Liver (tissue), 9 donors: Measurements from ENCODE around the gene FRYL. TPM values are rescaled to one million over a fixed set of nuclear protein-coding genes. Genes with fewer than 3 reads are reported as not detected.

Experiments
- DNase-seq: peaks from one replicate; pipeline ENCODE4 v3.0.0-alpha.2; 2017; ENCODE audit warnings: low spot score
- H3K27ac ChIP-seq, 2 donors: one replicate each; pipeline ENCODE4 v1.7.0; 2013; ENCODE audit warnings: inconsistent platforms in 2 of 2, low read length in 2 of 2, control low read depth in 1 of 2, low read depth in 1 of 2, mild to moderate bottlenecking in 1 of 2
- H3K27me3 ChIP-seq, 4 donors: one replicate each; pipeline versions ENCODE4 v1.6.1 to v1.7.0; 2013; ENCODE audit warnings: low read length in 3 of 4, inconsistent platforms in 1 of 4, mild to moderate bottlenecking in 1 of 4, moderate library complexity in 1 of 4; ENCODE audit not compliant: control insufficient read depth in 4 of 4, insufficient read depth in 4 of 4
- H3K36me3 ChIP-seq, 4 donors: one replicate each; pipeline versions ENCODE4 v1.6.1 to v1.7.0; 2013; ENCODE audit warnings: low read length in 3 of 4, mild to moderate bottlenecking in 3 of 4, low read depth in 1 of 4, moderate library complexity in 1 of 4; ENCODE audit not compliant: control insufficient read depth in 4 of 4, insufficient read depth in 3 of 4
- H3K4me1 ChIP-seq, 4 donors: one replicate each; pipeline versions ENCODE4 v1.6.1 to v1.7.0; 2013; ENCODE audit warnings: low read length in 3 of 4, mild to moderate bottlenecking in 3 of 4, moderate library complexity in 1 of 4; ENCODE audit not compliant: control insufficient read depth in 4 of 4, insufficient read depth in 4 of 4
- H3K4me3 ChIP-seq, 3 donors: one replicate each; pipeline versions ENCODE4 v1.6.1 to v1.7.0; 2013; ENCODE audit warnings: low read length in 3 of 3, control low read depth in 1 of 3, low read depth in 1 of 3, mild to moderate bottlenecking in 1 of 3
- H3K9ac ChIP-seq, 2 donors: one replicate each; pipeline ENCODE4 v1.7.0; 2013; ENCODE audit warnings: low read length in 2 of 2, mild to moderate bottlenecking in 2 of 2, moderate library complexity in 2 of 2, control low read depth in 1 of 2, low read depth in 1 of 2
- H3K9me3 ChIP-seq, 4 donors: one replicate each; pipeline versions ENCODE4 v1.6.1 to v1.7.0; 2013; ENCODE audit warnings: low read length in 3 of 4; ENCODE audit not compliant: control insufficient read depth in 4 of 4
- FOXA1 ChIP-seq: IDR thresholded peaks from 2 replicates; pipeline ENCODE4 v1.6.1; 2016; ENCODE audit warnings: antibody characterized with exemption
- FOXA2 ChIP-seq: IDR thresholded peaks from 2 replicates; pipeline ENCODE4 v1.6.1; 2016; ENCODE audit warnings: antibody characterized with exemption
- GABPA ChIP-seq, 2 donors: IDR thresholded peaks in 1 of 2; conservative IDR thresholded peaks in 1 of 2; 2 replicates each; pipeline ENCODE4 v1.6.1; 2016; ENCODE audit warnings: antibody characterized with exemption in 2 of 2, mild to moderate bottlenecking in 1 of 2, moderate library complexity in 1 of 2
- HNF4G ChIP-seq: IDR thresholded peaks from 2 replicates; pipeline ENCODE4 v1.6.1; 2016; ENCODE audit warnings: antibody characterized with exemption
- RAD21 ChIP-seq, 2 donors: IDR thresholded peaks; 2 replicates each; pipeline ENCODE4 v1.6.1; 2016; ENCODE audit warnings: antibody characterized with exemption in 2 of 2, mild to moderate bottlenecking in 2 of 2
- TAF1 ChIP-seq: conservative IDR thresholded peaks from 2 replicates; pipeline ENCODE4 v1.6.1; 2016; ENCODE audit warnings: antibody characterized with exemption, mild to moderate bottlenecking
- WGBS: extraction: QIAGEN DNeasy Blood & Tissue Kit; methylation state at CpG from one replicate; pipeline ENCODE4 v1.1.7; 2013; 5-methylcytosine and 5-hydroxymethylcytosine counted together
- polyA plus RNA-seq, 2 donors: library from polyadenylated mRNA; stranded (reverse) in 1 of 2; unstranded in 1 of 2; fragments of 200-250 nt in 1 of 2; fragments of >200 nt in 1 of 2; fragmentation: Nextera tagmentation in 1 of 2; extraction: Ambion mirVana in 1 of 2; gene quantifications; one replicate each; pipeline versions ENCODE4 v1.2.1 to v1.2.3, GENCODE V29; 2013 to 2015
- total RNA-seq, 2 donors: library from RNA; depleted of rRNA; stranded (reverse); fragments of >200 nt; gene quantifications; one replicate each; pipeline ENCODE4 v1.2.3, GENCODE V29; 2014
- TF ChIP-seq, protein P1 (sequence below): fragments of 150-350 bp; IDR thresholded peaks from 2 replicates; pipeline ENCODE4 v1.5.1; 2017; ENCODE audit warnings: improper control_type of control experiment, low read depth, low read length; ENCODE audit not compliant: missing input control
- TF ChIP-seq, protein P2 (sequence below): IDR thresholded peaks from 2 replicates; pipeline ENCODE4 v1.6.1; 2016; ENCODE audit warnings: antibody characterized with exemption
- TF ChIP-seq, protein P3 (sequence below): IDR thresholded peaks from 2 replicates; pipeline ENCODE4 v1.6.1; 2016; ENCODE audit warnings: antibody characterized with exemption
- donor health status: healthy.
- donor health status: healthy.
- donor health status: healthy.
- donor health status: healthy.
- donor health status: healthy.

Gene FRYL
- total and polyA plus RNA-seq, 4 donors, result 5.3 to 79.0 (median 27.2) TPM

DNA sequence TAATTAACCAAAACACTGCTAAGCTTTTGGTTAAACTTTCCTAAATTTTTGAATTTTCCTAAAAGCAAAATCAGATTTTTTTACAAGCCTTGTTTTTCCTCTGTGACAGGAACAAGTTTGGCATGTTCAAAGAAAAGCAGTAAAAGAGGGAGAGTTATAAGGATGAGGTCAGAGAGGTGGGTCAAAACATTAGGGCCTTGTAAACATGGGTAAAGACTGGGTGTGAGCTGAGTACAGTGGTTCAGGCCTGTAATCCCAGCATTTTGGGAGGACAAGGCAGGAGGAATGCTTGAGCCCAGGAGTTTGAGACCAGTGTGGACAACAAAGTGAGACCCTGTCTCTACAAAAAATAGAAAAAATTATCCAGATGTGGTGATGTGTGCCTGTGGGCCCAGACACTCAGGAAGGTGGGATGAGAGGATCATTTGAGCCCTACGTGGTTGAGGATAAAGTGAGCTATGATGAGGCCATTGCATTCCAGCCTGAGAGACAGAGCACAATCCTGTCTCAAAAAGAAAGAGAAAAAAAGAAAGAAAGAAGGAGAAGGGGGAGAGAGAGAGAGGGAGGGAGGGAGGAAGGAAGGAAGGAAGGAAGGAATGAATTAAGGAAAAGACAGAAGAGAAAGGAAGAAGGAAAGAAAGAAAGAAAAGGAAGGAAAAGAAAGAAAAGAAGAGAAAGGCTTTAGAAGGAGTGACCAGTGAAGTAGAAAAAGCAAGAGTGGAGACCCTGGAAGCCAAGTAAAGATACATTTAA, 17.0 kb upstream of the FRYL start:
- DNase-seq, result no peak
- Histone ChIP-seq H3K4me3 (no peak overlapping the region), H3K4me1 (peaks cover 0 to 4% (median 3%) of the 10 kb centered on the region in 4 donors), H3K27ac (no peak overlapping the region), H3K36me3 (no peaks in the 10 kb centered on the region), H3K9ac (no peak overlapping the region), H3K27me3 (no peaks in the 10 kb centered on the region), H3K9me3 (no peaks in the 10 kb centered on the region)
- WGBS, result 78% methylated on average over 1 of the region's 1 CpG
- no peak for TF ChIP-seq RAD21 (IDR thresholded peaks at IDR 0.05)
- TF ChIP-seq, protein P1, sequence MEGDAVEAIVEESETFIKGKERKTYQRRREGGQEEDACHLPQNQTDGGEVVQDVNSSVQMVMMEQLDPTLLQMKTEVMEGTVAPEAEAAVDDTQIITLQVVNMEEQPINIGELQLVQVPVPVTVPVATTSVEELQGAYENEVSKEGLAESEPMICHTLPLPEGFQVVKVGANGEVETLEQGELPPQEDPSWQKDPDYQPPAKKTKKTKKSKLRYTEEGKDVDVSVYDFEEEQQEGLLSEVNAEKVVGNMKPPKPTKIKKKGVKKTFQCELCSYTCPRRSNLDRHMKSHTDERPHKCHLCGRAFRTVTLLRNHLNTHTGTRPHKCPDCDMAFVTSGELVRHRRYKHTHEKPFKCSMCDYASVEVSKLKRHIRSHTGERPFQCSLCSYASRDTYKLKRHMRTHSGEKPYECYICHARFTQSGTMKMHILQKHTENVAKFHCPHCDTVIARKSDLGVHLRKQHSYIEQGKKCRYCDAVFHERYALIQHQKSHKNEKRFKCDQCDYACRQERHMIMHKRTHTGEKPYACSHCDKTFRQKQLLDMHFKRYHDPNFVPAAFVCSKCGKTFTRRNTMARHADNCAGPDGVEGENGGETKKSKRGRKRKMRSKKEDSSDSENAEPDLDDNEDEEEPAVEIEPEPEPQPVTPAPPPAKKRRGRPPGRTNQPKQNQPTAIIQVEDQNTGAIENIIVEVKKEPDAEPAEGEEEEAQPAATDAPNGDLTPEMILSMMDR, result no peak
- no peak for TF ChIP-seq HNF4G
- TF ChIP-seq GABPA (IDR thresholded peaks at IDR 0.05 in 1 of 2, conservative IDR thresholded peaks at IDR 0.05 in 1 of 2), result no peak

DNA sequence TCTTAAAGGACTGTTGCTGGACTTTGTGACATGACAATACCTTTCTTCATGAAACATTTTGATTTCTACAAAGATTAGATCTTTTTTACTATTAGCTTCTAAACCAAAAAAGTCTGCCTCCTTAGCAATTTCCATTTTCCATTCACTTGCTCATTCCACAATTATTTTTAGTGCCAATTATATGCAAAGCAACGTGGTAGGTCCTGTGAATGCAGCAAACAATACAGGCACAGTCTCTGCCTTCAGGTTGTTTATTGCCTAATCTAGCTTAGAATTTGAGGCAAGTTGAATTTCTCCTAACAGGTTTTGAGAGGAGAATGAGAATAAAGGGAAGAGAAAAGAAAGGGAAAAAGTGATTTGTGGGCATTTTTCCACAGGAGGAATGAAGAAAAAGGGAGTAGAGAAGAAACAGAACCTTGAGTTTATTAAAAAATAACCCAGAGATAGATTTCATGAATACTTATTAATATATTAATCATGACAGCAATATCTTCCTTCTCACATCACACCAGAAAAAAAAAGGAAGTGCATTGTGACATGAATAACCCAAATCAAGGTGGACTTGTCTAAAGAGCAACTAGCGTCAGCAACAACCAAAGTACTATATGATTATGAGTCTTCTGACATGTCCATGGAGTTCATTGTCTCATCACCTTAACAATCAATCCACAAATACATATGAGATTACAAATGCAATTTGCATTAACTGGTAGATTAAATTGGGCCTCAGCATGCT, 16.3 kb upstream of the FRYL start:
- no peaks in the 10 kb centered on the region for H3K27me3 ChIP-seq
- no peak for DNase-seq
- H3K9ac ChIP-seq, result no peak overlapping the region
- H3K4me3 ChIP-seq, result no peak overlapping the region
- peaks cover 0 to 3% (median 3%) of the 10 kb centered on the region in 4 donors for H3K4me1 ChIP-seq
- TF ChIP-seq FOXA2 (no peak), FOXA1 (no peak), TAF1 (no peak)
- TF ChIP-seq, protein P2, sequence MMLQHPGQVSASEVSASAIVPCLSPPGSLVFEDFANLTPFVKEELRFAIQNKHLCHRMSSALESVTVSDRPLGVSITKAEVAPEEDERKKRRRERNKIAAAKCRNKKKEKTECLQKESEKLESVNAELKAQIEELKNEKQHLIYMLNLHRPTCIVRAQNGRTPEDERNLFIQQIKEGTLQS, result no peak
- TF ChIP-seq, protein P3, sequence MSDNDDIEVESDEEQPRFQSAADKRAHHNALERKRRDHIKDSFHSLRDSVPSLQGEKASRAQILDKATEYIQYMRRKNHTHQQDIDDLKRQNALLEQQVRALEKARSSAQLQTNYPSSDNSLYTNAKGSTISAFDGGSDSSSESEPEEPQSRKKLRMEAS, result no peak
- WGBS, result 87% methylated on average over 2 of the region's 2 CpGs
- H3K27ac ChIP-seq, result no peak overlapping the region
- no peaks in the 10 kb centered on the region for H3K9me3 ChIP-seq
- H3K36me3 ChIP-seq, result no peaks in the 10 kb centered on the region

DNA sequence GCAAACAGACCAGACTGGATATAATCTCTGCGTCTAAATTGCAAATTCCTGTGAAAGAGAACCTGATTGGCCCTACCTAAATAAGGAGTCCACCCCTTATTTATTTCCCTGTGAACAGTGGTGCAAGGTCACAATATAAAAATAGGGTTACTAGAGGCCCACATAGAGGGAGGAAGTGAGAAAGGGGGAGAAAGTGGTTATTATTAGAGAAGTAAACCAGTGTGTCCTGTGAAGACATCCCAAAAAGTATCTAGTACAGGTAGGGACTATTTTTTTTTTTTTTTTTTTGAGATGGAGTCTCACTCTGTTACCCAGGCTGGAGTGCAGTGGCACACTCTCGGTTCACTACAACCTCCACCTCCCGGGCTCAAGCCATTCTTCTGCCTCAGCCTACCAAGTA, 15.0 kb upstream of the FRYL start:
- WGBS, result 96% methylated on average over 3 of the region's 3 CpGs
- Histone ChIP-seq H3K27me3 (no peaks in the 10 kb centered on the region), H3K9me3 (no peaks in the 10 kb centered on the region), H3K4me3 (no peak overlapping the region), H3K36me3 (no peaks in the 10 kb centered on the region), H3K27ac (no peak overlapping the region), H3K4me1 (peaks cover 0 to 6% (median 2%) of the 10 kb centered on the region in 4 donors), H3K9ac (no peak overlapping the region)
- no peak for TF ChIP-seq RAD21 (IDR thresholded peaks at IDR 0.05)
- DNase-seq, result no peak
